Mesothelial cell of epicardium (in vitro differentiated cells): ENCODE data around the gene OSTN. TPM values are rescaled to one million over a fixed set of nuclear protein-coding genes. Genes with fewer than 3 reads are reported as not detected.

Experiments used
- DNase-seq, 2 experiments: peaks; one replicate each; pipeline ENCODE4 v3.0.0; 2021; ENCODE audit warnings: low spot score in 2 of 2; ENCODE audit not compliant: unreplicated experiment in 2 of 2
- H3K27ac Mint-ChIP-seq: 2 replicates; pipeline ENCODE4 v1.8.0; 2021; ENCODE audit warnings: mixed read lengths
- H3K27me3 Mint-ChIP-seq: 2 replicates; pipeline ENCODE4 v1.8.0; 2021; ENCODE audit warnings: low read depth, mixed read lengths
- H3K36me3 Mint-ChIP-seq: 2 replicates; pipeline ENCODE4 v1.8.0; 2021; ENCODE audit warnings: mixed read lengths
- H3K4me1 Mint-ChIP-seq: 2 replicates; pipeline ENCODE4 v1.8.0; 2021; ENCODE audit warnings: mixed read lengths
- H3K4me3 Mint-ChIP-seq: 2 replicates; pipeline ENCODE4 v1.8.0; 2021; ENCODE audit warnings: mild to moderate bottlenecking, moderate library complexity, mixed read lengths
- H3K9me3 Mint-ChIP-seq: 2 replicates; pipeline ENCODE4 v1.8.0; 2021; ENCODE audit warnings: mixed read lengths
- total RNA-seq: library from RNA; stranded (reverse); gene quantifications from 3 replicates; pipeline ENCODE4 v1.2.1, GENCODE V29; 2021
- TF ChIP-seq, protein P1 (sequence below): fragments of 200-600 bp; sonication (generic); IDR thresholded peaks from one replicate; pipeline ENCODE4 v1.5.0; 2021; ENCODE audit warnings: antibody characterized with exemption; ENCODE audit not compliant: unreplicated experiment

Gene OSTN
- total RNA-seq, 1 donor from 2014 or later = 1.0 TPM

DNA sequence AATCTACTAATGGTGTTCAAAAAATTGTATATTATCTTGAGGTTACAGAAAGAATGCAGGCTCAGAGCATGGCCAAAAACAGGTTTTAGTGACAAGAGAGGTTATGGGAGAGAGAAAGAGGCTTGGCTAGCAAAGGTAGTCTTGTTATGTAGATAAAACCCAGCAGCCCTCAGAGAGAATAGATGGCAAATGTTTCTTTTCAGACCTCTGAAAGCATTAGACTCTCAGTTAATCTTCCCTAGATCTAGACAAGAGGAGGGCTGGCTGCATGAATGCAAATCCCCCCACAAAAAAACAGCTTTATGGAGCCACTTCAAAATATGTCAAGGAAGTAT is 62.2 kb downstream of the OSTN start:
- TF ChIP-seq, protein P1, sequence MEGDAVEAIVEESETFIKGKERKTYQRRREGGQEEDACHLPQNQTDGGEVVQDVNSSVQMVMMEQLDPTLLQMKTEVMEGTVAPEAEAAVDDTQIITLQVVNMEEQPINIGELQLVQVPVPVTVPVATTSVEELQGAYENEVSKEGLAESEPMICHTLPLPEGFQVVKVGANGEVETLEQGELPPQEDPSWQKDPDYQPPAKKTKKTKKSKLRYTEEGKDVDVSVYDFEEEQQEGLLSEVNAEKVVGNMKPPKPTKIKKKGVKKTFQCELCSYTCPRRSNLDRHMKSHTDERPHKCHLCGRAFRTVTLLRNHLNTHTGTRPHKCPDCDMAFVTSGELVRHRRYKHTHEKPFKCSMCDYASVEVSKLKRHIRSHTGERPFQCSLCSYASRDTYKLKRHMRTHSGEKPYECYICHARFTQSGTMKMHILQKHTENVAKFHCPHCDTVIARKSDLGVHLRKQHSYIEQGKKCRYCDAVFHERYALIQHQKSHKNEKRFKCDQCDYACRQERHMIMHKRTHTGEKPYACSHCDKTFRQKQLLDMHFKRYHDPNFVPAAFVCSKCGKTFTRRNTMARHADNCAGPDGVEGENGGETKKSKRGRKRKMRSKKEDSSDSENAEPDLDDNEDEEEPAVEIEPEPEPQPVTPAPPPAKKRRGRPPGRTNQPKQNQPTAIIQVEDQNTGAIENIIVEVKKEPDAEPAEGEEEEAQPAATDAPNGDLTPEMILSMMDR = no peak
- H3K4me3 Mint-ChIP-seq = no peak overlapping the region
- no peak overlapping the region for H3K27ac Mint-ChIP-seq

DNA sequence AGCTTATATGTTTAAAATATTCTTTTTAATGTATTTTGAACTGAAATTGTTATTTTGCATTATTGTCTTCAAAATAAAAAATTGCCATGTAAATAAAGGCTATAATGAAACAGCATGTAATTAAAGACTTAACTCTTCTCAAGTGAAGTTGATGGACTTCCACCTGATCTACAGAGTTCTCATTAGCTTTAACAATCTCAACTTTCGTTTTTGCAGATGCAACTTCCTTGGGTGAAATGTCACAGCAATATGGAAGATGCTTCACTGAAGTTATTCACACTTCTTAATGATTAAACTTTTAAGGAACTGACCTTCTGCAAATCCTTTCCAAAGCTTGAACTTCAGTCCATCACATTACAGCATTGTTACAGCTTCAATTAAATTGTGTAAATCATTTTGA is 63.6 kb downstream of the OSTN start:
- Mint-ChIP-seq H3K27ac (no peak overlapping the region), H3K4me1 (peaks cover 11% of the 10 kb centered on the region), H3K4me3 (no peak overlapping the region), H3K27me3 (no peaks in the 10 kb centered on the region), H3K36me3 (no peaks in the 10 kb centered on the region), H3K9me3 (no peaks in the 10 kb centered on the region)
- TF ChIP-seq, protein P1 = no peak
- DNase-seq = no peak

More for the DNA sequence above, 62.2 kb downstream of the OSTN start:
- H3K4me1 Mint-ChIP-seq = peaks cover 12% of the 10 kb centered on the region
- H3K9me3 Mint-ChIP-seq = no peaks in the 10 kb centered on the region
- no peaks in the 10 kb centered on the region for H3K36me3 Mint-ChIP-seq
- no peaks in the 10 kb centered on the region for H3K27me3 Mint-ChIP-seq
- no peak for DNase-seq

DNA sequence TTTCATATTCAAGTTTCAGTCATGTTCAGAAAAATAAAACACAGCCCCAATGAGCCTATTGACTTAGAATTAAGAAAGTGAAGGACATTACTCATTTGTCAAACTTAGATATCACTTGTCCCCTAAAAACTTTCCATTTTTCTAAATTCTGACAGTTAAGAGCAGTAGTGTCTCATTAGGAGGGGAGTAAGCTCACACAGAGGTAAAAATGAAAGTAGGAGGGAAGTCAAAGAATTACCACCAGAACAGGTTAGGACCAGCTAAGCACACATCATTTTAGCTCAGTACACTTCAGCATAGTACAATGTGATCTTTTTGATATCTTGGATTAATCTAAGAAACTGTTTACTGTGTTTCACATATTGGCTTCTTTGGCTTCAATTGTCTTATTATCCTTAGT is 64.3 kb downstream of the OSTN start:
- H3K27ac Mint-ChIP-seq = no peak overlapping the region

DNA sequence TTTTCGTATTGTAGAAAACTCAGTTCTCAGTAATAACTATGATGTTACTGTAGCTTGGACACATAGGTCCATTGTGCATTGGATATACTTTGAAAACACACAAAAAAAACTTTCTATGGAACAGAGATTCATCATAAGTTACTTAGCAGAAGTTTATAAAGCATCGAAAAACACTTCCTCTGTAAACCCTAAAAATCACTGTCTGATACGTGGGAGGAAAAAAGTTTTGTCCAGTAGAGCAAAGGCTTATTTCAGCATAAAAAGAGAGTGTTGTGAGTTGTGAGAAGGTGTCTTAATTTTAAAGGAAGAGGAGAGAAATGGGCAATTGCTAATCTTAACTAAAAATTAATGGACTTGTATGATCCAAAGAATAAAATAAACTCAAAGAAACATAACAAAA is 64.8 kb downstream of the OSTN start:
- Mint-ChIP-seq H3K9me3 (no peaks in the 10 kb centered on the region), H3K36me3 (no peaks in the 10 kb centered on the region), H3K4me1 (peaks cover 2% of the 10 kb centered on the region), H3K27ac (no peak overlapping the region), H3K27me3 (no peaks in the 10 kb centered on the region), H3K4me3 (no peak overlapping the region)
- DNase-seq = no peak
- TF ChIP-seq, protein P1 = no peak

More for the DNA sequence above, 64.3 kb downstream of the OSTN start:
- H3K27me3 Mint-ChIP-seq = no peaks in the 10 kb centered on the region
- no peaks in the 10 kb centered on the region for H3K36me3 Mint-ChIP-seq
- no peak overlapping the region for H3K4me3 Mint-ChIP-seq
- TF ChIP-seq, protein P1 = no peak
- H3K4me1 Mint-ChIP-seq = peaks cover 5% of the 10 kb centered on the region
- DNase-seq = no peak
- no peaks in the 10 kb centered on the region for H3K9me3 Mint-ChIP-seq

DNA sequence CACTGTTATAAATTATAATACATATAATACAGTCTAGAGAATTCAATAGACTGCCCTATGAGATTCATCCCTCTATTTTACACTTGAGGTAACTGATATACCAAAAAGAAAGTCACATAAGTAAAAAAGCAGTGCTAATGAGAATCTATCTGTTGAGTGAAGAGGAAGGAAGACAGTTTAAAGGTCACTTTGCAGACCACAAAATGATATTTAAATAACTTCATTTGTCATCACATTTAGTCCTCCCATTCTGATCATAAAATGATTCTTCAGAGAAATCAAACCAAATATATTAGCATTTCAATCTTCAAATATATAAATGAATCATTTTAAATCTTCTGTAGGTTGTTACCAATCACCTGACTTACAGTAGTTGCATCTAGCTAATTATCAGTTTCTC is 69.7 kb downstream of the OSTN start:
- no peak for DNase-seq
- TF ChIP-seq, protein P1 = no peak
- Mint-ChIP-seq H3K4me3 (no peak overlapping the region), H3K4me1 (no peaks in the 10 kb centered on the region), H3K27ac (no peak overlapping the region), H3K9me3 (peaks cover 11% of the 10 kb centered on the region), H3K36me3 (no peaks in the 10 kb centered on the region), H3K27me3 (no peaks in the 10 kb centered on the region)
